ENCODE results near the gene TMC5. TPM values are rescaled to one million over a fixed set of nuclear protein-coding genes. Genes with fewer than 3 reads are reported as not detected.

Gene TMC5
- total and polyA plus RNA-seq, 3 donors from 2014 or later, result 4.5 to 27.7 (median 7.1) TPM

DNA sequence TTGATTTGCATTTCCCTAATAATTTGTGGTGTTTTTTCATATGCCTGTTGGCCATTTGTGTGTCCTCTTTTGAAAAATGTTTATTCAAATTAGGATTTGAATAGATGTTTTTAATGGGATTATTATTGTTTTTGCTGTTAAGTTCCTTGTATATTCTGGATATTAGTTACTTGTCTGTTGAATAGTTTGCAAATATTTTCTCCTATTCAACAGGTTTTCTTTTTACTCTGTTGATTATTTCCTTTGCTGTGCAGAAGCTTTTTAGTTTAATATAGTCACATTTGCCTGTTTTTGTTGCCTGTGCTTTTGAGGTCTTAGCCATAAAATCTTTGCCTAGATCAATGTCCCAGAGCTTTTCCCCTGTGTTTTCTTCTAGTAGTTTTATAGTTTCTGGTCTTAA is 94.6 kb downstream of the TMC5 start:
- Histone ChIP-seq H3K9me3 (no peaks in the 10 kb centered on the region), H3K36me3 (ENCODE audit: low read depth, missing control alignments) (no peaks in the 10 kb centered on the region), H3K4me1 (no peaks in the 10 kb centered on the region), H3K27ac (no peak overlapping the region), H3K4me3 (no peak overlapping the region), H3K27me3 (no peaks in the 10 kb centered on the region)
- DNase-seq, result no peak
- intact Hi-C loops (cut with DNase I; ENCODE audit: low total_unique reads), result no loop called here
- TF ChIP-seq, protein P1, sequence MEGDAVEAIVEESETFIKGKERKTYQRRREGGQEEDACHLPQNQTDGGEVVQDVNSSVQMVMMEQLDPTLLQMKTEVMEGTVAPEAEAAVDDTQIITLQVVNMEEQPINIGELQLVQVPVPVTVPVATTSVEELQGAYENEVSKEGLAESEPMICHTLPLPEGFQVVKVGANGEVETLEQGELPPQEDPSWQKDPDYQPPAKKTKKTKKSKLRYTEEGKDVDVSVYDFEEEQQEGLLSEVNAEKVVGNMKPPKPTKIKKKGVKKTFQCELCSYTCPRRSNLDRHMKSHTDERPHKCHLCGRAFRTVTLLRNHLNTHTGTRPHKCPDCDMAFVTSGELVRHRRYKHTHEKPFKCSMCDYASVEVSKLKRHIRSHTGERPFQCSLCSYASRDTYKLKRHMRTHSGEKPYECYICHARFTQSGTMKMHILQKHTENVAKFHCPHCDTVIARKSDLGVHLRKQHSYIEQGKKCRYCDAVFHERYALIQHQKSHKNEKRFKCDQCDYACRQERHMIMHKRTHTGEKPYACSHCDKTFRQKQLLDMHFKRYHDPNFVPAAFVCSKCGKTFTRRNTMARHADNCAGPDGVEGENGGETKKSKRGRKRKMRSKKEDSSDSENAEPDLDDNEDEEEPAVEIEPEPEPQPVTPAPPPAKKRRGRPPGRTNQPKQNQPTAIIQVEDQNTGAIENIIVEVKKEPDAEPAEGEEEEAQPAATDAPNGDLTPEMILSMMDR (IDR thresholded peaks at IDR 0.05), result no peak
- no peak for TF ChIP-seq POLR2A (IDR thresholded peaks at IDR 0.05)

DNA sequence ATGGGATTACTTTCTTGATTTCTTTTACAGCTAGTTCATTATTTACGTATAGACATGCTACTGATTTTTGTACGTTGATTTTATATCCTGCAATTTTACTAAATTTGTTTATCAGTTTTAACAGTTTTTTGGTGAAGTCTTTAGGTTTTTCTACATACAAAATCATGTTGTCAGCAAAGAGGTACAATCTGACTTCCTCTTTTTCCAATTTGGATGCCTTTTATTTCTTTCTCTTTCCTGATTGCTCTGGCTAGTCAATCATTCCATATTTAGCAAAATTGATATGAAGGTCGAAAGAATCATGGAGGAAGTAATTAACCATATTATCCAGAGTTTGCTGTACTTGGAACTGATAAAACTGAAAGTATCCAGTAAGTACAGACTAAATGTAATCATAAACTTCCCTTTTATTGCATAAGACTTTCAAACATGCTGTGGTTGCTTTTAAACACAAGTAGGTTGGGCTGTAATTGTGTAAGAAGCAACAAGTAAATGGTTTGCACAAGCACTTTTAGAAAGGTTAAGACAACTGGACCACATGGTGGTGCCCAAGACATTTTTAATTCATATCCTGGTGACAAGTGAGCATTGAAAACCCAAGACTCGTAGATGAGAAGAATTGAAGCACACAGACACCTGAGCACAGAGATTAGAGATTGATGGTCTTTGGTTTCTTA is 95.8 kb downstream of the TMC5 start:
- no peaks in the 10 kb centered on the region for H3K4me1 ChIP-seq
- no peaks in the 10 kb centered on the region for H3K27me3 ChIP-seq
- H3K4me3 ChIP-seq, result no peak overlapping the region
- no peaks in the 10 kb centered on the region for H3K9me3 ChIP-seq
- TF ChIP-seq POLR2A (IDR thresholded peaks at IDR 0.05), result no peak
- TF ChIP-seq, protein P1 (IDR thresholded peaks at IDR 0.05), result no peak
- no peak overlapping the region for H3K27ac ChIP-seq
- WGBS, 2 donors, result 85 to 88% methylated on average over 4 of the region's 4 CpGs
- H3K36me3 ChIP-seq (ENCODE audit: low read depth, missing control alignments), result no peaks in the 10 kb centered on the region
- DNase-seq, result no peak
- intact Hi-C loops (cut with DNase I; ENCODE audit: low total_unique reads), result no loop called here

DNA sequence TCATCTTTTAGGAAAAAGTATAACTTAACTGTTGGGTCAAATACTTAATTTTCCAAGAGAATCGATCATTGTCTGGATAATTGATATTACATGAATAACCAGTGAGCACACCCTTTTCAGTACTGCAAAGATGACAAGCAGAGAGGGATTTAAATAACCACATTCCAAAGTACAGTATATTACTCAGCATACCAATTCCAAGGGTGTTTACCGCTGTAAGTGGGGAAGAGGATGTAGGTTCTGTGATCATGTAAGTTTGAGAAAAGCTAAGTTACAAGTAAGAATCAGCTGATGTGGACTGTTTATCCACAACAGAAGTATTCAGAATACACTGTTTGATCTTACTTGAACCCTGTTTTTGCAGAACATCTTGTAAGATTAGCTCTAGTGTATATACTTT is 98.1 kb downstream of the TMC5 start:
- Histone ChIP-seq H3K4me3 (no peak overlapping the region), H3K27me3 (no peaks in the 10 kb centered on the region), H3K9me3 (no peaks in the 10 kb centered on the region), H3K36me3 (ENCODE audit: low read depth, missing control alignments) (no peaks in the 10 kb centered on the region), H3K27ac (no peak overlapping the region), H3K4me1 (peaks cover 7% of the 10 kb centered on the region)
- WGBS, 2 donors, result 90 to 92% methylated on average over 2 of the region's 2 CpGs
- TF ChIP-seq POLR2A (IDR thresholded peaks at IDR 0.05), result no peak
- intact Hi-C loops (cut with DNase I; ENCODE audit: low total_unique reads), result no loop called here
- DNase-seq, result no peak

DNA sequence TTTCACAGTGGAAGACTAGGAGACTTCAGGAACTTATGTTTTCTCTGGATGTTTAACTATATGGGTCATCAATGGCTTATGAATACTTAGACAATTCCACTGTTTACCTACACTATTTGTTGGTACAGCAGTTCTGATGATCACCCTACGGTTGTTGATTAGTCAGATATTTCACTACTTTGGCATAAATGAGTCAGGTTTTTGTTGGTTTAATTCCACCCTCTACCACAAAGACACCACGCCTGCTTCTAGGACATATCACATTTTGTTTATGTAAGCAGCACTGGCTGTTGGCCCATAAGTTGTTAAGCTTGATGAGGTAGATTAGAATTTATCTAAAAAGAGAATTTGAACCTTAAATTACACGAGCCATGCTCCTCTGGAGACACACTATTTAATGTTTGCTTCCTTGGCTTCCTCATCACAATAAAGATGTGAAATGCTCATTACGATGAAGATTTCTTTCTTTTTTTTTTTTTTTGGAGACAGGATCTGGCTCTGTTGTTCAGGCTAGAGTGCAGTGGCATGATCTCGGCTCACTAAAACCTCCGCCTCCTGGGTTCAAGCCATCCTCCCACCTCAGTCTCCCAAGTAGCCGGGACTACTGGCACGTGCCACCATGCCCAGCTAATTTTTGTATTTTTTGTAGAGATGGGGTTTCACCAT is 99.9 kb downstream of the TMC5 start:
- H3K4me1 ChIP-seq, result peaks cover 11% of the 10 kb centered on the region
- no peak for DNase-seq
- no peaks in the 10 kb centered on the region for H3K9me3 ChIP-seq
- no peaks in the 10 kb centered on the region for H3K36me3 ChIP-seq (ENCODE audit: low read depth, missing control alignments)
- no peak overlapping the region for H3K27ac ChIP-seq
- TF ChIP-seq, protein P1 (IDR thresholded peaks at IDR 0.05), result no peak
- H3K27me3 ChIP-seq, result no peaks in the 10 kb centered on the region
- no peak overlapping the region for H3K4me3 ChIP-seq
- intact Hi-C loops (cut with DNase I; ENCODE audit: low total_unique reads), result no loop called here
- 88 to 90% methylated on average over 8 of the region's 8 CpGs for WGBS, 2 donors

DNA sequence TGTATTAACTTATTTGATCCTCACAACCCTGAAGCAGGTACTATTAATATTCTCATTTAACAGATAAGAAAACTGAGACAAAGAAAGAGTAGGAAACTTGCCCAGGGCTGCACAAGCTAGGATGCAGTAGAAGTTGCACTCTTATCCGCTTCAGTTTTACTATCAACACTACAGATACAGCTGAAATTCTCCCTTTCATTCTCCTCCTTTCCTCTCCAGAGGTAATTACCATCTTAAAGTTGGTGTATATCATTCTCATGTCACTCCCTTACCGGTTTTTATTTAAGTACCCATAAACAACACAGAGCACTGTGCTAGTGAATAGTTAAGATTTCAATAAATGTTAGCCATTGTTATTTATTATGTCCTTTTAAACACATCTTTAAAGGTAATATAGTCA is 100.7 kb downstream of the TMC5 start:
- Histone ChIP-seq H3K36me3 (ENCODE audit: low read depth, missing control alignments) (no peaks in the 10 kb centered on the region), H3K4me3 (no peak overlapping the region), H3K4me1 (peaks cover 11% of the 10 kb centered on the region), H3K9me3 (no peaks in the 10 kb centered on the region), H3K27ac (no peak overlapping the region), H3K27me3 (no peaks in the 10 kb centered on the region)
- DNase-seq, result no peak
- WGBS, 2 donors, result 60 to 67% methylated on average over 2 of the region's 2 CpGs
- TF ChIP-seq, protein P1 (IDR thresholded peaks at IDR 0.05), result no peak
- TF ChIP-seq POLR2A (IDR thresholded peaks at IDR 0.05), result no peak
- intact Hi-C loops (cut with DNase I; ENCODE audit: low total_unique reads), result no loop called here
